GM18867 (cell line): ENCODE measurements around the gene SH3BP4.

Source experiments
- ATAC-seq: cut with Tn5 transposase; IDR thresholded peaks from one replicate; pipeline ENCODE4 v1.9.1; 2021; ENCODE audit warnings: mild to moderate bottlenecking, moderate library complexity; ENCODE audit not compliant: unreplicated experiment

The SH3BP4 gene

DNA sequence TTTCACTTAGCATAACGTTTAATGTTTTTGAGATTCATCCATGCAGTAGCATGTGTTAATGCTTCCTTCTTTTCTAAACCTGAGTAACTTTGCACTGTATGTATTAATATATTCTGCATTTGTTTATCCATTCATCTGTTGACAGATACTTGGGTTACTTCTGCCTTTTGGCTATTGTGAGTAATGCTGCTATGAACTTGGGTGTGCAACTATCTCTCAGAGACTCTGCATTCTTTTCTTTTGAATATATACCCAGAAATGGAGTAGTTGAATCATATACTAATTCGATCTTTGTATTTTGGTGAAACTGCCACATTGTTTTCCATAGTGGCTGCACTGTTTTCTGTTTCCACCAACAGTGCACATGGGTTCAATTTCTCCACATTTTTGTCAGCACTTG lies 128.3 kb downstream of the SH3BP4 start:
- ATAC-seq = no peak

GRCh38 chr2:235082578-235083338 lies 130.9 kb downstream of the SH3BP4 start:
- ATAC-seq = no peak

DNA sequence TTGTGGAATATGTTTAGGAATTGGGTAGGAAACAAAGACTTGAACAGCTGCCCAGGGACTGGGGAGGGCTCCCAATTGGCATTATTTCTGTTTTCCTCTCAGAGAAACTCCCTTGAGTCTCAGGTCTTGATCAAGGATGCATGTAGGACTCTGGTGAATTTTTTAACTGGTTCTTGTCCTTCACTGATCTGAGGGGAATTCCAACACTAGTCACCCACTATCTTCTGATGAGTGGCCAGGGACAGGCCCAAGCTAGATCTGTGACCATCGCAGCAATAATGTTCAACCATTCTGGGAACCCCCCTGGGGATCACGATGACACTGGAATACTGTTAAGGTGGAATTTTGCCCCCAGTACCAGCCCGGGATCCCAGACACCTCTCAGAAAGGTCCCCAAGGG lies 132.0 kb downstream of the SH3BP4 start:
- no peak for ATAC-seq

GRCh38 chr2:235084424-235084823 lies 132.6 kb downstream of the SH3BP4 start:
- ATAC-seq = no peak

DNA sequence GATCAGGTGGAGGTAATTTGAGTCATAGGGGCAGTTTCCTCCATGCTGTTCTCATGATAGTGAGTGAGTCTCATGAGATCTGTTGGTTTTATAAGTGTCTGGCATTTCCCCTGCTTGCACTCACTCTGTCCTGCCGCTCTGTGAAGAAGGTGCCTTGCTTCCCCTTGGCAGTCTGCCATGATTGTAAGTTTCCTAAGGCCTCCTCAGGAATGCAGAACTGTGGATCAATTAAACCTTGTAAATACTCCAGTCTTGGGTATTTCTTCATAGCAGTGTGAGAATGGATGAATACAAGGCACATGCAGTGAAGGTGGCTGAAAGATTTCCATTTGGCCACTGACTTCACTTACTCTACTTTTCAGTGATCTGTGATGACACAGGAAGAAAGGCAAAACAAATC lies 133.7 kb downstream of the SH3BP4 start:
- ATAC-seq = no peak

- no peak for ATAC-seq
Observed at GRCh38 chr2:235086481-235087184, 134.8 kb downstream of the SH3BP4 start.

DNA sequence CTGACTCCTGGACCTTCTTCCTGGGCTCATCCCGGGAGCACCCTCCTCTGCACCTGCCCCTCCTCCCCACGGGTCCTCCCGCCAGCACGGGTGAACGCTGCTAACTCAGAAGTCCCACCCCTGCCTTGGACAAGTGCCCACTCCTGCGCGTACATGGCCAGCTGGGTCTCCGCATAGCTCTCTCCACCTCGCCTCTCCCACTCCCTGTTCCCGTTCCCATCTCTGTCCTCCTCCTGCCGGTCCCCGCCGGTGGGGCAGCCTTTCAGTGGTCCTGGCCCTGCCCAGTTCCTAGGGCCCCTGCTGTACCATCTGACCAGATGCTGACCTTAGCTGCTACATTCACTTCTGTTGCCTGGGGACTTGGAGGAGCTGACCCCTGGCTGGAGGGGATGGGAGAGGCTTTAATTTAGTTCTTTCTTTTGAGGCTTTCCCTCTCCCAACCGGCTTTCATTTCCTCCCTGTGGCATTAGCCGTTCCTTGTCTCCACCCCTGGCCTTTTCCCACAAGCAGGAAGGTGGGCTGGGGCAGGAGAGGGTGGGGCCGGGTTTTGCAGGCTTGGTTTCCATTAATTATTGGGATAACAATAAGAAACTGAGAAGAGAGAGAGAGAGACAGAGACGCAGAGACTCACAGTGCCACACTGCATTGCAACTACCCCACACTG lies 136.1 kb downstream of the SH3BP4 start:
- no peak for ATAC-seq

DNA sequence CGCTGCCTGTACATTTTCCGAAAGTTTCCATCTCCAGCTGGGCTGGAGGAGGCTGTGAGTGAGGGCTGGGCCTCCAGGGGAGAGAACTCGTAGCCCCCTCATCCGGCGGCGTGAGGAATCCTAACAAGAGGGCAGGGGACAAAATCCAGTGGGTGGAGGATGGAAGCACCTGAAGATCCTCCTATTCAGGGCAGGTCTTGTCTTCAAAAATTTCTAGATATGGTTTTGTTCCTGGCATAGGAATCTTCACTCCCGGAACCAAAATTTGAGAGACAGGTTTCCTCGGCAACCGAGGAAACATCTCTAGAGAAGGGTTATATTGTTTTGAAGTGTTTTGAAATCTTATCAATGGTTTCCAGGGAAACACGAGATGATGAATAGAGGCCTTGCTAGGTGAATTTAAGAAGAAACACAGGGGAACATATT lies 136.7 kb downstream of the SH3BP4 start:
- no peak for ATAC-seq

DNA sequence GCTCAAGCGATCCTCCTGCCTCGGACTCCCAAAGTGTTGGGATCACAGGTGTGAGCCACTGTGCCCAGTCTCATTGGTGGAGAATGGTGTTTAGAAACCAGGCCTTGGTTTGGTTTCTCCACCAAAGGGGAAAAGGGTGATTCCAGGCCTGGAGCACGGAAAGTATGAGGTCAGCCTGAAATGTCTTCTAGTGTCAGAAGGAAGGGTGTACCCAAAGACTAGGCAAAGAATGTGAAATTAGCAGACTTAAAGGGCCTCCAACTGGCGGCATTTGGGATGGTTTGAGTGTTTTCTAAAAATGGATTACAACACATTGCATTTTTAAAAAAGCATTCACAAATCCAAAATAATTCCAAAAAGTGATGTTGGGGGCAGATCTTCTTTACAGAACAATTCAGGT lies 139.6 kb downstream of the SH3BP4 start:
- no peak for ATAC-seq

- no peak for ATAC-seq
Observed at GRCh38 chr2:235091983-235092382, 140.2 kb downstream of the SH3BP4 start.

DNA sequence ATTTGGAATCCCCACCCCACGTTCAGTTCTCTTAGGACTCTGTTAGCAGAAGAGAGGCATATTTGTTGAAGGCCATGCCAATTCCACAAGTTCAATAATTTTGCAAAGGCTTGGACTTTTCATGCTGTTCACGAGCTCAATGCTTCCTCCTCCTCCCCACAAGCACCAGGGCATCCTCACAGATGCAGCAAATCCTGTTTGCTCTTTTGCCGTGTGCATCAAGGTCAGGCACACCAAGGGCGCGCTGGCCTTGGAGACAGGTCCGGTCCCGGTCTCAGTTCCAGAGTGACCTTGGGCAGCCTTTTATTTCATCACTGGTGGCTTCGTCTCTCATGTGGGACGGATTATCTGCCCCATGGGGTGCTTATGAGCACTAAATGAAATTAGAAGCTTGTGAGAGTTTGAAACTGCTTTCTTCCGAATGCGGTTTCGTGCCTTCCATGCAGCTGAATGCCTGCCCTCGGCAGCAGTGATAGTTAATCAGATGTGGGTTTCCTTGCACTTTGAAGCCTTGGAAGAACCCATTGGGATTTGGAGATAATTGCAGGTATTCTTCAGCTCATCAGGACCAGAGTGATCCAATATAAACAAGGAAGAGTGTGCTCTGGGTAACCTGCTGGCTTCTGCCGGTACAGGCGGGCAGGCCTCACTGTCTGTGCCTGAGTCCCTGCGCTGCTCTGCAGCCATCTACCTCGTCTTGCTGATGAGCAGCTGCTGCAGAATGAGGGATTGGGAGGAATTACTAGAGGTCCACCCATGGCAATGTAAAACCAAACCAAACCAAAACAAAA lies 140.8 kb downstream of the SH3BP4 start:
- ATAC-seq = no peak

DNA sequence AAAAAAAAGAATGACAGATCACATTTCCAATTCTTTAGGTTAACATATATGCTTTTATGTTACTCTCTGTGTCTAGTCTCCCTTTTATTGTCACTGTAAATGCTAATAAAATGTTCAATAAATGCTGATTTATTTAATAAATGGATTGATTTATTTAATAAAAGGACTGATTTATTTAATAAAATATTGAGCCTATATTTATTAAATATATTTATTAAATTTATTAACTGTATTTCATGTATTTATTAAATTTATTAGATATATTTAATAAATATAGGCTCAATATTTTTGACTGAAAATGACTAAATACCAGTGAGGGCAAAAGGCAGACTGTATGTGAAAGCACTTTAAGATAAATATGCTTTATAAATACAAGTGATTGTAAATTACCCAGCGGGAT lies 142.6 kb downstream of the SH3BP4 start:
- no peak for ATAC-seq

- no peak for ATAC-seq
Observed at GRCh38 chr2:235095569-235095968, 143.8 kb downstream of the SH3BP4 start.

GRCh38 chr2:235096447-235096846 lies 144.6 kb downstream of the SH3BP4 start:
- no peak for ATAC-seq

- ATAC-seq = no peak
Observed at GRCh38 chr2:235097196-235097595, 145.4 kb downstream of the SH3BP4 start.

GRCh38 chr2:235098269-235098668 lies 146.5 kb downstream of the SH3BP4 start:
- no peak for ATAC-seq

GRCh38 chr2:235098736-235099494 lies 147.1 kb downstream of the SH3BP4 start:
- ATAC-seq = no peak

DNA sequence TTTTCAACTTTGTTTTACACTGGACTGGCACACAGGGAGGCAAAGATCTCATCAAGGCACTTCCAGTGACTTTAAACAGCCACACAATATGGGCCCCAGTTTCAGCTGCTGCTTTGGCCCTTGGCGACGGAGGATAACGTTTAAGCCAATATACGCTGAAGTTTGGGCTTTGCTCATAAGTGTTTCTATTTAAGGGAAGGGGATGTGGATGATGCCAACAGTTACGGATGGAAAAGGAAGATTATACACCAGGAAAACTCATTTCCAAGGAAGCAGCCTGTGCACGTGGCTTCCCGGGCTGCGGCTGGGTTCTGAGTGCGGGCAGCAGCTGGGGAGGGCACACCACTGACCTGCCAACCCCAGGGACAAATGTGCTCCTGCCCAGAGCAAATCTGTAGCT lies 151.1 kb downstream of the SH3BP4 start:
- ATAC-seq = no peak
